SK-N-SH treated with all-trans-retinoic acid at 6 μM for 48 hours (cell line): ENCODE data around the gene NPPB.

Source experiments
- ATAC-seq: fragments of 200-7000 bp; cut with Tn5 transposase; 3 replicates; pipeline ENCODE4 v1.9.1; 2020; ENCODE audit warnings: mild to moderate bottlenecking, moderate library complexity
- BACH2 ChIP-seq: fragments of 250-450 bp; sonication (Bioruptor Pico); IDR thresholded peaks from 2 replicates; pipeline ENCODE4 v1.9.0; 2021; ENCODE audit warnings: mild to moderate bottlenecking, borderline replicate concordance
- ESRRG ChIP-seq: fragments of 250-450 bp; sonication (Bioruptor Pico); IDR thresholded peaks from 2 replicates; pipeline ENCODE4 v1.6.1; 2021; ENCODE audit warnings: mild to moderate bottlenecking
- GLIS3 ChIP-seq: fragments of 250-450 bp; sonication (Bioruptor Pico); IDR thresholded peaks from 2 replicates; pipeline ENCODE4 v1.5.0; 2020; ENCODE audit warnings: mild to moderate bottlenecking, moderate library complexity
- ISL1 ChIP-seq: fragments of 250-450 bp; sonication (Bioruptor Pico); IDR thresholded peaks from 2 replicates; pipeline ENCODE4 v2.1.2; 2022; ENCODE audit warnings: mild to moderate bottlenecking, moderate library complexity
- OSR1 ChIP-seq: fragments of 250-450 bp; sonication (Bioruptor Pico); IDR thresholded peaks from 2 replicates; pipeline ENCODE4 v1.8.0; 2022; ENCODE audit warnings: moderate library complexity, mild to moderate bottlenecking, inconsistent platforms
- PPARA ChIP-seq: fragments of 250-450 bp; sonication (Bioruptor Pico); IDR thresholded peaks from 2 replicates; pipeline ENCODE4 v1.5.0; 2020; ENCODE audit warnings: mild to moderate bottlenecking, borderline replicate concordance
- RARB ChIP-seq: fragments of 250-450 bp; sonication (Bioruptor Pico); IDR thresholded peaks from 2 replicates; pipeline ENCODE4 v1.8.0; 2021; ENCODE audit warnings: mild to moderate bottlenecking, moderate library complexity
- SNAI2 ChIP-seq: fragments of 250-450 bp; sonication (Bioruptor Pico); IDR thresholded peaks from 2 replicates; pipeline ENCODE4 v1.5.0; 2020; ENCODE audit warnings: mild to moderate bottlenecking, moderate library complexity
- TCF4 ChIP-seq: fragments of 250-450 bp; sonication (Bioruptor Pico); IDR thresholded peaks from 2 replicates; pipeline ENCODE4 v1.8.0; 2021; ENCODE audit warnings: mild to moderate bottlenecking, moderate library complexity, borderline replicate concordance
- TOX ChIP-seq: fragments of 250-450 bp; sonication (Bioruptor Pico); IDR thresholded peaks from 2 replicates; pipeline ENCODE4 v1.8.0; 2021; ENCODE audit warnings: mild to moderate bottlenecking, moderate library complexity, borderline replicate concordance
- ZC3H10 ChIP-seq: fragments of 250-450 bp; sonication (Bioruptor Pico); IDR thresholded peaks from 2 replicates; pipeline ENCODE4 v1.5.1; 2021; ENCODE audit warnings: mild to moderate bottlenecking, moderate library complexity
- ZFP3 ChIP-seq: fragments of 250-450 bp; sonication (Bioruptor Pico); IDR thresholded peaks from 2 replicates; pipeline ENCODE4 v1.5.0; 2020; ENCODE audit warnings: mild to moderate bottlenecking, moderate library complexity
- ZFP30 ChIP-seq: fragments of 450-650 bp; formaldehyde crosslinking; IDR thresholded peaks from 2 replicates; pipeline ENCODE4 v1.5.0; 2022; ENCODE audit warnings: mild to moderate bottlenecking, moderate library complexity
- ZNF565 ChIP-seq: fragments of 450-650 bp; formaldehyde crosslinking; conservative IDR thresholded peaks from 2 replicates; pipeline ENCODE4 v1.5.0; 2020; ENCODE audit warnings: low read depth, mild to moderate bottlenecking, moderate library complexity
- ZNF70 ChIP-seq: fragments of 450-650 bp; formaldehyde crosslinking; IDR thresholded peaks from 2 replicates; pipeline ENCODE4 v1.5.0; 2020; ENCODE audit warnings: mild to moderate bottlenecking, moderate library complexity
- TF ChIP-seq, protein P1 (sequence below): fragments of 250-450 bp; sonication (Bioruptor Pico); IDR thresholded peaks from 2 replicates; pipeline ENCODE4 v1.5.1; 2021; ENCODE audit warnings: mild to moderate bottlenecking, moderate library complexity
- TF ChIP-seq, protein P2 (sequence below): fragments of 250-450 bp; sonication (Bioruptor Pico); IDR thresholded peaks from 2 replicates; pipeline ENCODE4 v1.5.1; 2020; ENCODE audit warnings: low read depth, mild to moderate bottlenecking, moderate library complexity
- TF ChIP-seq, protein P3 (sequence below): fragments of 250-450 bp; sonication (Bioruptor Pico); IDR thresholded peaks from 2 replicates; pipeline ENCODE4 v1.5.0; 2020; ENCODE audit warnings: mild to moderate bottlenecking, moderate library complexity
- TF ChIP-seq, protein P4 (sequence below): fragments of 250-450 bp; sonication (Bioruptor Pico); IDR thresholded peaks from 2 replicates; pipeline ENCODE4 v1.8.0; 2021; ENCODE audit warnings: low read depth, mild to moderate bottlenecking, moderate library complexity, borderline replicate concordance

The NPPB gene

GRCh38 chr1:11826946-11827345, 31.8 kb downstream of the NPPB start:
- ATAC-seq, result no peak
- TF ChIP-seq PPARA (CRISPR knock-in tag) (no peak), TOX (CRISPR knock-in tag) (no peak), ZC3H10 (no peak), OSR1 (CRISPR knock-in tag) (no peak), BACH2 (CRISPR knock-in tag) (no peak), GLIS3 (CRISPR knock-in tag) (no peak), ZFP3 (no peak), ZNF70 (CRISPR knock-in tag) (no peak), TCF4 (CRISPR knock-in tag) (no peak), RARB (CRISPR knock-in tag) (no peak)
- TF ChIP-seq, protein P1, sequence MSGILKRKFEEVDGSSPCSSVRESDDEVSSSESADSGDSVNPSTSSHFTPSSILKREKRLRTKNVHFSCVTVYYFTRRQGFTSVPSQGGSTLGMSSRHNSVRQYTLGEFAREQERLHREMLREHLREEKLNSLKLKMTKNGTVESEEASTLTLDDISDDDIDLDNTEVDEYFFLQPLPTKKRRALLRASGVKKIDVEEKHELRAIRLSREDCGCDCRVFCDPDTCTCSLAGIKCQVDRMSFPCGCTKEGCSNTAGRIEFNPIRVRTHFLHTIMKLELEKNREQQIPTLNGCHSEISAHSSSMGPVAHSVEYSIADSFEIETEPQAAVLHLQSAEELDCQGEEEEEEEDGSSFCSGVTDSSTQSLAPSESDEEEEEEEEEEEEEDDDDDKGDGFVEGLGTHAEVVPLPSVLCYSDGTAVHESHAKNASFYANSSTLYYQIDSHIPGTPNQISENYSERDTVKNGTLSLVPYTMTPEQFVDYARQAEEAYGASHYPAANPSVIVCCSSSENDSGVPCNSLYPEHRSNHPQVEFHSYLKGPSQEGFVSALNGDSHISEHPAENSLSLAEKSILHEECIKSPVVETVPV (CRISPR knock-in tag), result no peak
- TF ChIP-seq, protein P2, sequence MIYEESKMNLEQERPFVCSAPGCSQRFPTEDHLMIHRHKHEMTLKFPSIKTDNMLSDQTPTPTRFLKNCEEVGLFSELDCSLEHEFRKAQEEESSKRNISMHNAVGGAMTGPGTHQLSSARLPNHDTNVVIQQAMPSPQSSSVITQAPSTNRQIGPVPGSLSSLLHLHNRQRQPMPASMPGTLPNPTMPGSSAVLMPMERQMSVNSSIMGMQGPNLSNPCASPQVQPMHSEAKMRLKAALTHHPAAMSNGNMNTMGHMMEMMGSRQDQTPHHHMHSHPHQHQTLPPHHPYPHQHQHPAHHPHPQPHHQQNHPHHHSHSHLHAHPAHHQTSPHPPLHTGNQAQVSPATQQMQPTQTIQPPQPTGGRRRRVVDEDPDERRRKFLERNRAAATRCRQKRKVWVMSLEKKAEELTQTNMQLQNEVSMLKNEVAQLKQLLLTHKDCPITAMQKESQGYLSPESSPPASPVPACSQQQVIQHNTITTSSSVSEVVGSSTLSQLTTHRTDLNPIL, result no peak
- TF ChIP-seq, protein P3, sequence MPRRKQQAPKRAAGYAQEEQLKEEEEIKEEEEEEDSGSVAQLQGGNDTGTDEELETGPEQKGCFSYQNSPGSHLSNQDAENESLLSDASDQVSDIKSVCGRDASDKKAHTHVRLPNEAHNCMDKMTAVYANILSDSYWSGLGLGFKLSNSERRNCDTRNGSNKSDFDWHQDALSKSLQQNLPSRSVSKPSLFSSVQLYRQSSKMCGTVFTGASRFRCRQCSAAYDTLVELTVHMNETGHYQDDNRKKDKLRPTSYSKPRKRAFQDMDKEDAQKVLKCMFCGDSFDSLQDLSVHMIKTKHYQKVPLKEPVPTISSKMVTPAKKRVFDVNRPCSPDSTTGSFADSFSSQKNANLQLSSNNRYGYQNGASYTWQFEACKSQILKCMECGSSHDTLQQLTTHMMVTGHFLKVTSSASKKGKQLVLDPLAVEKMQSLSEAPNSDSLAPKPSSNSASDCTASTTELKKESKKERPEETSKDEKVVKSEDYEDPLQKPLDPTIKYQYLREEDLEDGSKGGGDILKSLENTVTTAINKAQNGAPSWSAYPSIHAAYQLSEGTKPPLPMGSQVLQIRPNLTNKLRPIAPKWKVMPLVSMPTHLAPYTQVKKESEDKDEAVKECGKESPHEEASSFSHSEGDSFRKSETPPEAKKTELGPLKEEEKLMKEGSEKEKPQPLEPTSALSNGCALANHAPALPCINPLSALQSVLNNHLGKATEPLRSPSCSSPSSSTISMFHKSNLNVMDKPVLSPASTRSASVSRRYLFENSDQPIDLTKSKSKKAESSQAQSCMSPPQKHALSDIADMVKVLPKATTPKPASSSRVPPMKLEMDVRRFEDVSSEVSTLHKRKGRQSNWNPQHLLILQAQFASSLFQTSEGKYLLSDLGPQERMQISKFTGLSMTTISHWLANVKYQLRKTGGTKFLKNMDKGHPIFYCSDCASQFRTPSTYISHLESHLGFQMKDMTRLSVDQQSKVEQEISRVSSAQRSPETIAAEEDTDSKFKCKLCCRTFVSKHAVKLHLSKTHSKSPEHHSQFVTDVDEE, result no peak
- TF ChIP-seq, protein P4, sequence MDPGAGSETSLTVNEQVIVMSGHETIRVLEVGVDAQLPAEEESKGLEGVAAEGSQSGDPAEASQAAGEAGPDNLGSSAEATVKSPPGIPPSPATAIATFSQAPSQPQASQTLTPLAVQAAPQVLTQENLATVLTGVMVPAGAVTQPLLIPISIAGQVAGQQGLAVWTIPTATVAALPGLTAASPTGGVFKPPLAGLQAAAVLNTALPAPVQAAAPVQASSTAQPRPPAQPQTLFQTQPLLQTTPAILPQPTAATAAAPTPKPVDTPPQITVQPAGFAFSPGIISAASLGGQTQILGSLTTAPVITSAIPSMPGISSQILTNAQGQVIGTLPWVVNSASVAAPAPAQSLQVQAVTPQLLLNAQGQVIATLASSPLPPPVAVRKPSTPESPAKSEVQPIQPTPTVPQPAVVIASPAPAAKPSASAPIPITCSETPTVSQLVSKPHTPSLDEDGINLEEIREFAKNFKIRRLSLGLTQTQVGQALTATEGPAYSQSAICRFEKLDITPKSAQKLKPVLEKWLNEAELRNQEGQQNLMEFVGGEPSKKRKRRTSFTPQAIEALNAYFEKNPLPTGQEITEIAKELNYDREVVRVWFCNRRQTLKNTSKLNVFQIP (CRISPR knock-in tag), result no peak

- ATAC-seq, result no peak
- TF ChIP-seq OSR1 (CRISPR knock-in tag), result no peak
Observed at GRCh38 chr1:11825131-11825530, 33.6 kb downstream of the NPPB start.

GRCh38 chr1:11823366-11824137, 35.2 kb downstream of the NPPB start:
- ATAC-seq, result no peak
- TF ChIP-seq ESRRG (CRISPR knock-in tag), result no peak
- TF ChIP-seq, protein P2, result no peak
- TF ChIP-seq SNAI2 (CRISPR knock-in tag), result no peak
- no peak for TF ChIP-seq OSR1 (CRISPR knock-in tag)
- TF ChIP-seq, protein P4 (CRISPR knock-in tag), result no peak
- no peak for TF ChIP-seq ZNF565

- peak; percentile 42; the same call in 2 of the 3 replicates for ATAC-seq
Observed at GRCh38 chr1:11822091-11822490, 36.7 kb downstream of the NPPB start.

More at GRCh38 chr1:11822091-11822490, 36.7 kb downstream of the NPPB start:
- TF ChIP-seq ESRRG (CRISPR knock-in tag) (no peak), ZFP30 (CRISPR knock-in tag) (no peak), TOX (CRISPR knock-in tag) (no peak), ZNF70 (CRISPR knock-in tag) (no peak), ISL1 (CRISPR knock-in tag) (no peak)
- TF ChIP-seq, all 23 proteins: peak for 0
